ENCODE measurements around the gene MAN2B2. TPM values are rescaled to one million over a fixed set of nuclear protein-coding genes. Genes with fewer than 3 reads are reported as not detected.

MAN2B2 gene
- total RNA-seq, 1 experiment from 2014 or later = 8.5 TPM

- Histone ChIP-seq H3K27ac (ENCODE audit: low read length) (no peak overlapping the region), H3K79me2 (ENCODE audit: low read length) (no peaks in the 10 kb centered on the region), H3K4me3 (ENCODE audit: low read length) (no peak overlapping the region), H4K20me1 (ENCODE audit: low read length) (no peaks in the 10 kb centered on the region), H3K36me3 (ENCODE audit: low read depth, low read length) (no peaks in the 10 kb centered on the region), H2AFZ (ENCODE audit: low read length) (no peak overlapping the region), H3K4me1 (ENCODE audit: insufficient read depth, low read length) (no peaks in the 10 kb centered on the region), H3K9ac (ENCODE audit: low read length) (no peak overlapping the region), H3K4me2 (ENCODE audit: low read length) (no peak overlapping the region), H3K27me3 (ENCODE audit: low read length) (peaks cover 9% of the 10 kb centered on the region), H3K9me2 (replicated peaks; ENCODE audit: low read length) (no peaks in the 10 kb centered on the region), H3F3A (ENCODE audit: low read length, unreplicated experiment) (no peaks in the 10 kb centered on the region), H3K9me3 (ENCODE audit: low read length) (no peaks in the 10 kb centered on the region)
- intact Hi-C loops (cut with micrococcal nuclease) = no loop called here
- ChIA-PET POLR2A (ENCODE audit: unreplicated experiment) (no interaction called here), CTCF (no interaction called here)
- DNase-seq (no peak), ATAC-seq (no peak)
- BruUV-seq (replicated peaks) = no TSS peak
- no peak for TF ChIP-seq EZH2 (IDR thresholded peaks at IDR 0.05; ENCODE audit: low read length, unreplicated experiment)
- TF ChIP-seq CTCF (conservative IDR thresholded peaks at IDR 0.05; ENCODE audit: low read depth, low read length) = no peak
- TF ChIP-seq EZH2phosphoT487 (IDR thresholded peaks at IDR 0.05; ENCODE audit: borderline replicate concordance, low read length) = no peak
These were observed 19.5 kb upstream of the MAN2B2 start for GRCh38 chr4:6555519-6555918.

GRCh38 chr4:6556263-6556662 is 18.7 kb upstream of the MAN2B2 start:
- no peak overlapping the region for H3K4me2 ChIP-seq (ENCODE audit: low read length)
- H3K36me3 ChIP-seq (ENCODE audit: low read depth, low read length) = no peaks in the 10 kb centered on the region
- CTCF ChIA-PET = no interaction called here
- no peak overlapping the region for H3K27ac ChIP-seq (ENCODE audit: low read length)
- peaks cover 9% of the 10 kb centered on the region for H3K27me3 ChIP-seq (ENCODE audit: low read length)
- intact Hi-C loops (cut with micrococcal nuclease) = no loop called here
- H2AFZ ChIP-seq (ENCODE audit: low read length) = no peak overlapping the region
- no peaks in the 10 kb centered on the region for H3K9me2 ChIP-seq (replicated peaks; ENCODE audit: low read length)
- no peaks in the 10 kb centered on the region for H4K20me1 ChIP-seq (ENCODE audit: low read length)
- no peaks in the 10 kb centered on the region for H3F3A ChIP-seq (ENCODE audit: low read length, unreplicated experiment)
- H3K79me2 ChIP-seq (ENCODE audit: low read length) = no peaks in the 10 kb centered on the region
- no peak overlapping the region for H3K9ac ChIP-seq (ENCODE audit: low read length)
- BruUV-seq (replicated peaks) = no TSS peak
- DNase-seq = peak; percentile 20
- no peak overlapping the region for H3K4me3 ChIP-seq (ENCODE audit: low read length)
- H3K4me1 ChIP-seq (ENCODE audit: insufficient read depth, low read length) = no peaks in the 10 kb centered on the region
- no peaks in the 10 kb centered on the region for H3K9me3 ChIP-seq (ENCODE audit: low read length)
- TF ChIP-seq CTCF (conservative IDR thresholded peaks at IDR 0.05; ENCODE audit: low read depth, low read length) (no peak), EZH2phosphoT487 (IDR thresholded peaks at IDR 0.05; ENCODE audit: borderline replicate concordance, low read length) (no peak)
- POLR2A ChIA-PET (ENCODE audit: unreplicated experiment) = no interaction called here
- no peak for ATAC-seq

- Histone ChIP-seq H3F3A (ENCODE audit: low read length, unreplicated experiment) (no peaks in the 10 kb centered on the region), H3K79me2 (ENCODE audit: low read length) (no peaks in the 10 kb centered on the region), H3K4me2 (ENCODE audit: low read length) (no peak overlapping the region), H3K4me1 (ENCODE audit: insufficient read depth, low read length) (no peaks in the 10 kb centered on the region), H3K9me2 (replicated peaks; ENCODE audit: low read length) (no peaks in the 10 kb centered on the region), H3K27me3 (ENCODE audit: low read length) (peaks cover 9% of the 10 kb centered on the region), H3K27ac (ENCODE audit: low read length) (no peak overlapping the region), H3K36me3 (ENCODE audit: low read depth, low read length) (no peaks in the 10 kb centered on the region), H3K9ac (ENCODE audit: low read length) (no peak overlapping the region), H3K9me3 (ENCODE audit: low read length) (no peaks in the 10 kb centered on the region), H2AFZ (ENCODE audit: low read length) (no peak overlapping the region), H3K4me3 (ENCODE audit: low read length) (no peak overlapping the region), H4K20me1 (ENCODE audit: low read length) (no peaks in the 10 kb centered on the region)
- intact Hi-C loops (cut with micrococcal nuclease) = no loop called here
- DNase-seq (no peak), ATAC-seq (no peak)
- ChIA-PET CTCF (no interaction called here), POLR2A (ENCODE audit: unreplicated experiment) (no interaction called here)
- TF ChIP-seq EZH2phosphoT487 (IDR thresholded peaks at IDR 0.05; ENCODE audit: borderline replicate concordance, low read length) (no peak), EZH2 (IDR thresholded peaks at IDR 0.05; ENCODE audit: low read length, unreplicated experiment) (no peak), CTCF (conservative IDR thresholded peaks at IDR 0.05; ENCODE audit: low read depth, low read length) (no peak)
- no TSS peak for BruUV-seq (replicated peaks)
These were observed 17.8 kb upstream of the MAN2B2 start for GRCh38 chr4:6557185-6557584.
